IMR-90 (cell line): ENCODE data around the gene NR1H2. TPM values are rescaled to one million over a fixed set of nuclear protein-coding genes. Genes with fewer than 3 reads are reported as not detected.

ENCODE experiments used
- ATAC-seq: fragments of 200-7000 bp; cut with Tn5 transposase; 2 replicates; pipeline ENCODE4 v1.9.1; 2020; ENCODE audit warnings: low read depth, mild to moderate bottlenecking, moderate library complexity
- BruUV-seq: library from RNA; stranded (reverse); fragments of 400-500 nt; replicated peaks from 2 replicates; lab custom pipeline; 2021; lab: Mats Ljungman, UMichigan
- CTCF ChIA-PET: fragments of 300-600 bp; formaldehyde crosslinking; extraction: SDS; loops from one replicate; lab custom pipeline; 2021; ENCODE audit warnings: antibody characterized with exemption; lab: Yijun Ruan, JAX
- POLR2A ChIA-PET: fragments of 300-600 bp; sonication (Branson Sonifier 250); formaldehyde crosslinking; loops from one replicate; lab custom pipeline; 2022; ENCODE audit warnings: antibody characterized with exemption; ENCODE audit not compliant: unreplicated experiment; lab: Charles Lee
- DNase-seq: peaks from one replicate; pipeline ENCODE4 v3.0.0; 2013
- H2AFZ ChIP-seq: replicated peaks from 2 replicates; pipeline ENCODE3; 2013; ENCODE audit warnings: low read length, mild to moderate bottlenecking; ENCODE audit not compliant: poor library complexity
- H2AK5ac ChIP-seq: 2 replicates; pipeline ENCODE4 v1.6.1; 2013; ENCODE audit warnings: low read depth, low read length, inconsistent platforms
- H2AK9ac ChIP-seq: replicated peaks from 2 replicates; pipeline ENCODE3; 2013; ENCODE audit warnings: mild to moderate bottlenecking, low read depth, low read length, moderate library complexity; ENCODE audit not compliant: poor library complexity
- H2BK120ac ChIP-seq: 2 replicates; pipeline ENCODE4 v1.6.1; 2013; ENCODE audit warnings: low read depth, low read length, inconsistent platforms
- H2BK15ac ChIP-seq: 3 replicates; pipeline ENCODE4 v1.6.1; 2013; ENCODE audit warnings: low read depth, low read length, inconsistent platforms
- H2BK20ac ChIP-seq: 2 replicates; pipeline ENCODE4 v1.6.1; 2013; ENCODE audit warnings: low read depth, mild to moderate bottlenecking, inconsistent platforms, low read length, moderate library complexity
- H2BK5ac ChIP-seq: 2 replicates; pipeline ENCODE4 v1.6.1; 2013; ENCODE audit warnings: mild to moderate bottlenecking, low read depth, low read length, inconsistent platforms; ENCODE audit not compliant: poor library complexity, severe bottlenecking
- H3K14ac ChIP-seq: replicated peaks from 2 replicates; pipeline ENCODE4 v1.6.1; 2013; ENCODE audit warnings: low read depth, low read length, inconsistent platforms
- H3K18ac ChIP-seq: 2 replicates; pipeline ENCODE4 v1.6.1; 2013; ENCODE audit warnings: low read depth, low read length, control low read depth
- H3K23ac ChIP-seq: 2 replicates; pipeline ENCODE4 v1.6.1; 2013; ENCODE audit warnings: low read depth, low read length, inconsistent platforms
- H3K27ac ChIP-seq: 2 replicates; pipeline ENCODE4 v1.5.1; 2013; ENCODE audit warnings: mild to moderate bottlenecking, control low read depth, low read length; ENCODE audit not compliant: insufficient read depth
- H3K27me3 ChIP-seq: 2 replicates; pipeline ENCODE4 v1.6.1; 2013; ENCODE audit warnings: low read length; ENCODE audit not compliant: control insufficient read depth, insufficient read depth
- H3K36me3 ChIP-seq: 2 replicates; pipeline ENCODE4 v1.6.1; 2013; ENCODE audit warnings: low read length, mixed read lengths; ENCODE audit not compliant: control insufficient read depth, insufficient read depth
- H3K4ac ChIP-seq: 2 replicates; pipeline ENCODE4 v1.6.1; 2013; ENCODE audit warnings: low read depth, low read length, inconsistent platforms
- H3K4me1 ChIP-seq: 2 replicates; pipeline ENCODE4 v1.6.1; 2013; ENCODE audit warnings: low read length, mixed read lengths; ENCODE audit not compliant: control insufficient read depth, insufficient read depth
- H3K4me2 ChIP-seq: 2 replicates; pipeline ENCODE4 v1.6.1; 2013; ENCODE audit warnings: low read depth, mild to moderate bottlenecking, control low read depth, low read length, moderate library complexity
- H3K4me3 ChIP-seq: 2 replicates; pipeline ENCODE4 v1.5.1; 2013; ENCODE audit warnings: low read depth, mild to moderate bottlenecking, control low read depth, low read length, moderate library complexity; ENCODE audit not compliant: insufficient read depth
- H3K56ac ChIP-seq: 2 replicates; pipeline ENCODE4 v1.6.1; 2013; ENCODE audit warnings: low read length, inconsistent platforms; ENCODE audit not compliant: insufficient read depth; ENCODE audit errors: extremely low read depth
- H3K79me1 ChIP-seq, 2 experiments: 2 replicates each; pipeline ENCODE4 v1.6.1; 2013; ENCODE audit warnings: low read length in 2 of 2, inconsistent platforms in 1 of 2, low read depth in 1 of 2
- H3K9ac ChIP-seq: 2 replicates; pipeline ENCODE4 v1.6.1; 2013; ENCODE audit warnings: low read depth, low read length, control low read depth
- H3K9me1 ChIP-seq: 2 replicates; pipeline ENCODE4 v1.6.1; 2013; ENCODE audit warnings: low read length, inconsistent platforms; ENCODE audit not compliant: insufficient read depth
- H3K9me3 ChIP-seq: 2 replicates; pipeline ENCODE4 v1.6.1; 2013; ENCODE audit warnings: low read length; ENCODE audit not compliant: control insufficient read depth, insufficient read depth
- H4K20me1 ChIP-seq: 2 replicates; pipeline ENCODE4 v1.6.1; 2013; ENCODE audit warnings: low read length, inconsistent platforms; ENCODE audit not compliant: insufficient read depth
- H4K5ac ChIP-seq: 2 replicates; pipeline ENCODE4 v1.6.1; 2013; ENCODE audit warnings: mild to moderate bottlenecking, low read depth, low read length, control low read depth
- H4K8ac ChIP-seq, 2 experiments: 2 replicates each; pipeline ENCODE4 v1.6.1; 2013; ENCODE audit warnings: low read depth in 2 of 2, low read length in 2 of 2, control low read depth in 1 of 2, inconsistent platforms in 1 of 2
- H4K91ac ChIP-seq: 2 replicates; pipeline ENCODE4 v1.6.1; 2013; ENCODE audit warnings: low read depth, low read length, inconsistent platforms; ENCODE audit not compliant: insufficient read depth
- CEBPB ChIP-seq: IDR thresholded peaks from 2 replicates; pipeline ENCODE4 v1.6.1; 2012; ENCODE audit warnings: low read depth, low read length, improper control_type of control experiment
- CHD1 ChIP-seq: IDR thresholded peaks from 2 replicates; pipeline ENCODE4 v1.6.1; 2012; ENCODE audit warnings: low read depth, low read length, improper control_type of control experiment
- FOS ChIP-seq: fragments of 150-350 bp; IDR thresholded peaks from 2 replicates; pipeline ENCODE4 v1.6.1; 2016; ENCODE audit warnings: low read depth, low read length
- MAFK ChIP-seq: IDR thresholded peaks from 2 replicates; pipeline ENCODE4 v1.6.1; 2012; ENCODE audit warnings: low read depth, low read length, improper control_type of control experiment
- MAZ ChIP-seq: IDR thresholded peaks from 2 replicates; pipeline ENCODE4 v1.6.1; 2012; ENCODE audit warnings: low read depth, mild to moderate bottlenecking, low read length, improper control_type of control experiment, moderate library complexity, borderline replicate concordance
- MXI1 ChIP-seq: IDR thresholded peaks from 2 replicates; pipeline ENCODE4 v1.6.1; 2012; ENCODE audit warnings: low read depth, mild to moderate bottlenecking, low read length, moderate library complexity, borderline replicate concordance
- NFE2L2 ChIP-seq: fragments of 150-350 bp; IDR thresholded peaks from 2 replicates; pipeline ENCODE4 v1.6.1; 2016; ENCODE audit warnings: low read depth, mild to moderate bottlenecking, low read length
- POLR2A ChIP-seq: IDR thresholded peaks from 2 replicates; pipeline ENCODE4 v1.6.1; 2012; ENCODE audit warnings: mild to moderate bottlenecking, low read depth, low read length
- RAD21 ChIP-seq: IDR thresholded peaks from 2 replicates; pipeline ENCODE4 v1.6.1; 2012; ENCODE audit warnings: low read length, improper control_type of control experiment
- RFX5 ChIP-seq: IDR thresholded peaks from 2 replicates; pipeline ENCODE4 v1.8.0; 2012; ENCODE audit warnings: low read depth, mild to moderate bottlenecking, low read length, moderate library complexity
- SMC3 ChIP-seq: fragments of 150-350 bp; IDR thresholded peaks from 2 replicates; pipeline ENCODE4 v1.6.1; 2016; ENCODE audit warnings: low read depth, mild to moderate bottlenecking, antibody characterized with exemption, low read length, moderate library complexity
- USF2 ChIP-seq: fragments of 150-350 bp; IDR thresholded peaks from 2 replicates; pipeline ENCODE4 v1.6.1; 2017; ENCODE audit warnings: mild to moderate bottlenecking, antibody characterized with exemption, low read length, low read depth
- WGBS, 2 experiments: methylation state at CpG; one replicate each; pipeline versions ENCODE4 v1.1.5 to v1.1.7; 2013; ENCODE audit warnings: missing lambda C conversion rate in 2 of 2; ENCODE audit not compliant: insufficient read length in 1 of 2; ENCODE audit errors: extremely low coverage in 2 of 2; 5-methylcytosine and 5-hydroxymethylcytosine counted together
- dilution Hi-C: fragments of 300-500 bp; cut with HindIII; formaldehyde crosslinking; loops from one replicate; pipeline ENCODE4 v1.14.3; 2018; ENCODE audit warnings: low sequenced_read_pairs; ENCODE audit not compliant: unreplicated experiment
- in situ Hi-C: fragments of 300-500 bp; cut with MboI; formaldehyde crosslinking; loops from 3 replicates; pipeline ENCODE4 v1.14.3; 2019; ENCODE audit warnings: low sequenced_read_pairs, inconsistent platforms, mixed read lengths
- intact Hi-C: fragments of 100-400 bp; cut with micrococcal nuclease; formaldehyde crosslinking; loops from 2 replicates; pipeline ENCODE4 v1.10.0; 2022
- polyA plus RNA-seq, 3 experiments: library from polyadenylated mRNA; depleted of rRNA; stranded (reverse); fragments of >200 nt; gene quantifications; 2 replicates each; pipeline ENCODE4 v1.2.3, GENCODE V29; 2012; ENCODE audit warnings: low replicate concordance in 1 of 3
- total RNA-seq: library from RNA; depleted of rRNA; stranded (reverse); fragments of >200 nt; gene quantifications from 2 replicates; pipeline ENCODE4 v1.2.3, GENCODE V29; 2012
- TF ChIP-seq, protein P1 (sequence below): fragments of 150-350 bp; IDR thresholded peaks from 2 replicates; pipeline ENCODE4 v1.6.1; 2016; ENCODE audit warnings: low read depth, mild to moderate bottlenecking, low read length, moderate library complexity, borderline replicate concordance

Gene NR1H2
- total and polyA plus RNA-seq, 2 of the 4 experiments (the other 2 are of a cell fraction): 37.8 to 48.4 TPM

- ATAC-seq (no peak), DNase-seq (no peak)
- dilution Hi-C loops: no loop called here
- Histone ChIP-seq H3K18ac (no peak overlapping the region), H2AK9ac (no peak overlapping the region), H3K9ac (no peak overlapping the region), H3K4ac (no peak overlapping the region), H2AFZ (no peak overlapping the region), H3K4me1 (no peaks in the 10 kb centered on the region), H2BK120ac (no peak overlapping the region), H4K8ac (no peak overlapping the region), H3K27me3 (peaks cover 21% of the 10 kb centered on the region), H3K4me2 (no peak overlapping the region), H3K36me3 (peaks cover 2% of the 10 kb centered on the region; the same call in 1 of the 2 replicates), H3K27ac (no peak overlapping the region), H2BK5ac (no peak overlapping the region), H2AK5ac (no peak overlapping the region), H2BK15ac (no peak overlapping the region), H3K23ac (no peak overlapping the region), H3K14ac (no peak overlapping the region), H4K20me1 (no peaks in the 10 kb centered on the region), H3K79me1 (no peaks in the 10 kb centered on the region), H3K9me1 (no peaks in the 10 kb centered on the region), H3K9me3 (no peaks in the 10 kb centered on the region), H4K91ac (no peak overlapping the region), H3K4me3 (no peak overlapping the region), H2BK20ac (no peak overlapping the region), H4K5ac (no peak overlapping the region), H3K56ac (no peak overlapping the region)
- in situ Hi-C loops: no loop called here
- TF ChIP-seq MAZ: no peak
- TF ChIP-seq SMC3: no peak
- TF ChIP-seq CHD1: no peak
- TF ChIP-seq MAFK: no peak
- TF ChIP-seq RFX5: no peak
- no peak for TF ChIP-seq FOS
- TF ChIP-seq, protein P1, sequence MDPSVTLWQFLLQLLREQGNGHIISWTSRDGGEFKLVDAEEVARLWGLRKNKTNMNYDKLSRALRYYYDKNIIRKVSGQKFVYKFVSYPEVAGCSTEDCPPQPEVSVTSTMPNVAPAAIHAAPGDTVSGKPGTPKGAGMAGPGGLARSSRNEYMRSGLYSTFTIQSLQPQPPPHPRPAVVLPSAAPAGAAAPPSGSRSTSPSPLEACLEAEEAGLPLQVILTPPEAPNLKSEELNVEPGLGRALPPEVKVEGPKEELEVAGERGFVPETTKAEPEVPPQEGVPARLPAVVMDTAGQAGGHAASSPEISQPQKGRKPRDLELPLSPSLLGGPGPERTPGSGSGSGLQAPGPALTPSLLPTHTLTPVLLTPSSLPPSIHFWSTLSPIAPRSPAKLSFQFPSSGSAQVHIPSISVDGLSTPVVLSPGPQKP: no peak
- no peak for TF ChIP-seq NFE2L2
- no peak for TF ChIP-seq MXI1
- no peak for TF ChIP-seq USF2
- TF ChIP-seq CEBPB: no peak
- TF ChIP-seq RAD21: no peak
- TF ChIP-seq POLR2A: no peak
- WGBS, 2 experiments: 98% methylated on average over 10 of the region's 22 CpGs; no CpG with 5 or more reads in 1 of the 2 experiments
- no TSS peak for BruUV-seq
- POLR2A ChIA-PET: no interaction called here
- intact Hi-C loops: loop anchor here (2.0 kb wide), 1 partner anchor 31 kb away; the partner anchor contains the start of gene POLD1
- CTCF ChIA-PET: no interaction called here
These were observed 39.4 kb downstream of the NR1H2 start for GRCh38 chr19:50415661-50416033.
